Measurements from ENCODE around the gene AHNAK2.

Gene AHNAK2

DNA sequence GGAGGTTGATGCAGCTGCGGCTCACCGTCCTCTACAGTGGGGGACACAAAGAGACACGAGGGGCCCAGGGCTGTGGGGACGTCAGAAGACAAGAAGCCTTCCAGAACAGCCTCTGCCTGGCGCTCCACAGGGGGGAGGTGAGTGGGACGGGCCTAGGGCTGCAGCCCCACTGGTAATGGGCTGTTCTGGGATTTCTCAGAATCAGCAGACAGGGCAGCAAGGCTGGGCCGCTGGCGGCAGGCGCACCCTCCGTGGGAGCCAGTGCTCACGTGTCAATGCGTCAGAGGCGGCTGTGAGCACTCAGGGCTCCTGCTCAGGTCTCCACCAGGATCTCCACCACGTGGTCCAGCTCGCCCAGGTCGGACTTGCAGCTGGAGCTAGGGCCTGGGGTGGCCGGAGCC lies 32.7 kb upstream of the AHNAK2 start:
- Histone ChIP-seq H3K36me3 (ENCODE audit: control insufficient read depth in 1 of 2, insufficient read depth in 2 of 2, low read length in 2 of 2) (peaks cover 4 to 23% of the 10 kb centered on the region in 2 donors), H3K4me3 (ENCODE audit: low read depth in 1 of 2, low read length in 2 of 2) (no peak overlapping the region), H3K27me3 (ENCODE audit: low read depth, low read length) (no peaks in the 10 kb centered on the region), H3K9me3 (ENCODE audit: control insufficient read depth in 1 of 2, low read length in 2 of 2) (no peaks in the 10 kb centered on the region), H3K27ac (ENCODE audit: low read length) (no peak overlapping the region), H3K4me1 (ENCODE audit: control insufficient read depth in 1 of 2, insufficient read depth in 2 of 2, low read length in 2 of 2) (peaks cover 0 to 26% of the 10 kb centered on the region in 2 donors)

DNA sequence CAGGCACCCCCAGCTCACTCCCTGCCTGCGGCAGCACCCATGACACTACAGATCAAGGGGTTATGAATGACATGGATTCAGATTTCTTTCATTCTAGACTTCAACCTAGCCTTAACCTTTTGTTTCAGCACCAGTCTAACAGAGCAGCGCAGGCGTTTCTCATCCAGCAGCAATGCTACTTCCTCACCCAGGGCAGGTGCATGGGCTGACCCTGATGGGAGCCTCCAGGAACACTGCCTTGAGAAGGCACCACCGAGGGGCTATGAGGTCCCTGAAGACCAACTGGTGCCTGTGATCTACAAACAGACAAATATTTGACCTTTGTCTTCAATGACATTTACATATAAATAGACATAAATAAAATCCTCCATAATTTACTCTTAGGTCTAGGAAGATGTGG lies 31.9 kb upstream of the AHNAK2 start:
- Histone ChIP-seq H3K4me3 (ENCODE audit: low read depth in 1 of 2, low read length in 2 of 2) (no peak overlapping the region), H3K27ac (ENCODE audit: low read length) (no peak overlapping the region), H3K36me3 (ENCODE audit: control insufficient read depth in 1 of 2, insufficient read depth in 2 of 2, low read length in 2 of 2) (peaks cover 4 to 23% of the 10 kb centered on the region in 2 donors), H3K27me3 (ENCODE audit: low read depth, low read length) (no peaks in the 10 kb centered on the region), H3K9me3 (ENCODE audit: control insufficient read depth in 1 of 2, low read length in 2 of 2) (no peaks in the 10 kb centered on the region), H3K4me1 (ENCODE audit: control insufficient read depth in 1 of 2, insufficient read depth in 2 of 2, low read length in 2 of 2) (peaks cover 0 to 26% of the 10 kb centered on the region in 2 donors)

DNA sequence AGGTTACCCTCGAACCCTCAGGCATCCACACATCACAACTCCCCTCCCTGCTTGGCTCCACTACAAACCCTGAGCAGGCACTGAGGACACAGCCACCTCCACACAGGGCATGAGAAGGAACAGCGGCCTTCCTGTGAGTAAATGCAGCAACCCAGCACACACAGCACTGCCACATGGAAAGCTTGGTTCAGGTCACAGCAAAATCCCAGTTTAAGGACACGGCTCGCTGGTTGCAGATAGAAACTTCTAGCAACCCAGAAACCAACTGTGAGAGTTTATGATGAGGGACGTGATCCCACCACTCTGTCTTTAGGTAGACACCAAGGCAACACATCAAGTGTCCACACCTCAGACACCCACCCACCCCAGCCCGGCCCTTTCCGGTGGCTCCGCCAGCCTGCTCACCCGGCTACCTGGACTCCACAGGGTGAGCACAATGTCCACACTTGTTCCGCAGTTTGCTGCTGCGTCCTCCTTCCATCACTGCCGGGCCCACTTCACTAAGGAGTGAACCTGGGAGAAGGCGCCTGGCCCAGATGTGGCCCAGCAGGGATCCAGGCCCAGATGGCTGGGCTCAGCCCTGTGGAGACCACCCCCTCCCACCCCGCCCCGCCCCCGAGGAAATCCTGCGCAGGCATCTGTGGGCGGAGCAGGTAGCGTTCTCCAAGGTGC lies 29.6 kb upstream of the AHNAK2 start:
- no peaks in the 10 kb centered on the region for H3K9me3 ChIP-seq (ENCODE audit: control insufficient read depth in 1 of 2, low read length in 2 of 2)
- H3K4me1 ChIP-seq (ENCODE audit: control insufficient read depth in 1 of 2, insufficient read depth in 2 of 2, low read length in 2 of 2), result peaks cover 0 to 17% of the 10 kb centered on the region in 2 donors
- H3K36me3 ChIP-seq (ENCODE audit: control insufficient read depth in 1 of 2, insufficient read depth in 2 of 2, low read length in 2 of 2), result peaks cover 4 to 23% of the 10 kb centered on the region in 2 donors
- no peak overlapping the region for H3K4me3 ChIP-seq (ENCODE audit: low read depth in 1 of 2, low read length in 2 of 2)
- H3K27ac ChIP-seq (ENCODE audit: low read length), result no peak overlapping the region
- no peaks in the 10 kb centered on the region for H3K27me3 ChIP-seq (ENCODE audit: low read depth, low read length)

DNA sequence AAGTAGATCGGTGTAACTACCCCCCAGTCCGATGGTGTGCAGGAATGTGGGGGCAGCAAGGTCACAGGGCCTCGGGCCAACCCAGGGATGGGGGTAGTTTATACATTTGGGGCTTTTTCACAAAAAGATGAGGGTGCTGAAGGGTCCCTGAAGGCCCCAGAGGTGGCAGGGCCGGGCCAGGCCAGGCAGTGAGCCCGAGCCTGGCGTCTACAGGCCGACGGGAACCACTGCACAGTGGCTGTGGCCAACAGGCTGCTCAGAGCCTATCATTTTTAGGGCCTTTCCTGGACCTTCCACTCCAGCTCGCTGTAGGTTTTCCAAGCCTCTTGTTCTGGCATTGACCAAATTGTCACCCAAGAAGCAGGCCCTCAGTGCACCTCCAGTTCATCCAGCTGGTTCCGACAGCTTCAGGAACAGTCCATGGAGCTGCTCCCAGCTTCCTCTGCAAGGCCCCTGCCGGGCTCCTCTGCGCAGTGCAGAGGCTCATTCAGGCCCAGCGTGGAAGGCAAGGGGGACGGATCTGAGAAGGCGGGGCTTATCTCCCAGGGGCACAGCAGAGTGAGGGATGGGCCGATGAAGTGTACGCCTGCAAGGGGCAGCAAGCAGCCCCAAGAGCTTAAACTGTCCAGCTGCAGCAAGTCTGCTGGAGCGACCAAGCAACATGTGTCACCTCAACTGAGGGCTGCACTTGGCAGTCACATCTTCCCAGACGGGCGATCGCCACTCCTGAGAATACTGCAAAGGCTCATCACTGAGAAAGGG lies 28.8 kb upstream of the AHNAK2 start:
- H3K4me3 ChIP-seq (ENCODE audit: low read depth in 1 of 2, low read length in 2 of 2), result no peak overlapping the region
- no peak overlapping the region for H3K27ac ChIP-seq (ENCODE audit: low read length)
- peaks cover 4 to 23% of the 10 kb centered on the region in 2 donors for H3K36me3 ChIP-seq (ENCODE audit: control insufficient read depth in 1 of 2, insufficient read depth in 2 of 2, low read length in 2 of 2)
- H3K9me3 ChIP-seq (ENCODE audit: control insufficient read depth in 1 of 2, low read length in 2 of 2), result no peaks in the 10 kb centered on the region
- H3K27me3 ChIP-seq (ENCODE audit: low read depth, low read length), result no peaks in the 10 kb centered on the region
- peaks cover 0 to 12% of the 10 kb centered on the region in 2 donors for H3K4me1 ChIP-seq (ENCODE audit: control insufficient read depth in 1 of 2, insufficient read depth in 2 of 2, low read length in 2 of 2)

- peaks cover 0 to 4% of the 10 kb centered on the region in 2 donors for H3K4me1 ChIP-seq (ENCODE audit: control insufficient read depth in 1 of 2, insufficient read depth in 2 of 2, low read length in 2 of 2)
- no peak overlapping the region for H3K27ac ChIP-seq (ENCODE audit: low read length)
- no peaks in the 10 kb centered on the region for H3K9me3 ChIP-seq (ENCODE audit: control insufficient read depth in 1 of 2, low read length in 2 of 2)
- peaks cover 4 to 19% of the 10 kb centered on the region in 2 donors for H3K36me3 ChIP-seq (ENCODE audit: control insufficient read depth in 1 of 2, insufficient read depth in 2 of 2, low read length in 2 of 2)
- no peak overlapping the region for H3K4me3 ChIP-seq (ENCODE audit: low read depth in 1 of 2, low read length in 2 of 2)
- no peaks in the 10 kb centered on the region for H3K27me3 ChIP-seq (ENCODE audit: low read depth, low read length)
Observed at GRCh38 chr14:105005929-105006830, 28.0 kb upstream of the AHNAK2 start.

DNA sequence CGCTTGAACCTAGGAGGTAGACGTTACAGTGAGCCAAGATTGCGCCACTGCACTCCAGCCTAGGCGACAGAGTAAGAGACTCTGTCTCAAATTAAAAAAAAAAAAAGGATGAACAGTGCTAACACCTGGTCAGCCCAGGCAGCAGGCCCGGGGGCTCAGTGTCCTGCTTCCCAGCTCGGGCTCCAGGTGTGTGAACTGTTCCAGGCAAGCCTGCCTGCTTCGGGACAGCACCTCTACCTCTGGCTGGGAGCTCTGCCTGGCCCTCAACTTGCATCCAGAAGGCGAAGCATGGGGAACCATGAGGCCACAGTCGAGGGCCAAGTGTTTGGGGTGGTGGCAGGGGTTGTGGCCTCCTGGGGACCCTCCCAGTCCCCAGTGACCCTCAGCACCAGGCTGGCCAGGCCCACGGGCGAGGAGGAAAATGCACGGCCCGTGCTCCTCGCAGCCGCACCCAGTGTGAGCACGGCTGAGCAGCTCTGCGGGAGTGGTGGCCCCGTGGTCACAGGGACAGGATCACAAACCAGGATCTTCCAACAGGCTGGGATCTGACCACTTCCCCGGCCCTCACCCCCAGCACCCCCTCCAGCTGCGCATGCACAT lies 27.3 kb upstream of the AHNAK2 start:
- Histone ChIP-seq H3K4me3 (ENCODE audit: low read depth in 1 of 2, low read length in 2 of 2) (no peak overlapping the region), H3K27ac (ENCODE audit: low read length) (no peak overlapping the region), H3K36me3 (ENCODE audit: control insufficient read depth in 1 of 2, insufficient read depth in 2 of 2, low read length in 2 of 2) (peaks cover 4 to 14% of the 10 kb centered on the region in 2 donors), H3K27me3 (ENCODE audit: low read depth, low read length) (no peaks in the 10 kb centered on the region), H3K4me1 (ENCODE audit: control insufficient read depth in 1 of 2, insufficient read depth in 2 of 2, low read length in 2 of 2) (no peaks in the 10 kb centered on the region), H3K9me3 (ENCODE audit: control insufficient read depth in 1 of 2, low read length in 2 of 2) (no peaks in the 10 kb centered on the region)

- no peak overlapping the region for H3K27ac ChIP-seq (ENCODE audit: low read length)
Observed at GRCh38 chr14:104999361-104999760, 21.2 kb upstream of the AHNAK2 start.

DNA sequence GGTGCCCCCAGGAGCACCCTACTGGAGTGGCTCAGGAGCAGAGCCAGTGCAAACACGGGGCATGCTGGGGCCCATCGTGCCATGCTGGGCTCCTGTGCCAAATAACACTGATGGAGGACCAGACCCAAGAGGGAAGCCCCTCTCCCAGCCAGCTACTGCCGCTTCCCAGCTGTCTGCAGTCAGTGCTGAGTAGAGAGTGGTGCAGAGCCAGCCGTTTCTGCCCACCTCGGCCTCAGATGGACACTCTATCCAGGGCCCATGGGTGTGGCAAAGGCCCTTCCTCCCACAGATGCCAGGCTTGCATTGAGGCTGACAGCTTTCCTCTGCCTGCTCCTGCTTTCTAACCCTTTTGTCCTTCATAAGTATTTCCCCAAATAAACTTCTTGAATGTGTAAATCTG lies 20.6 kb upstream of the AHNAK2 start:
- Histone ChIP-seq H3K36me3 (ENCODE audit: control insufficient read depth in 1 of 2, insufficient read depth in 2 of 2, low read length in 2 of 2) (peaks cover 0 to 34% of the 10 kb centered on the region in 2 donors), H3K4me3 (ENCODE audit: low read depth in 1 of 2, low read length in 2 of 2) (no peak overlapping the region), H3K4me1 (ENCODE audit: control insufficient read depth in 1 of 2, insufficient read depth in 2 of 2, low read length in 2 of 2) (no peaks in the 10 kb centered on the region), H3K27ac (ENCODE audit: low read length) (no peak overlapping the region), H3K27me3 (ENCODE audit: low read depth, low read length) (no peaks in the 10 kb centered on the region), H3K9me3 (ENCODE audit: control insufficient read depth in 1 of 2, low read length in 2 of 2) (no peaks in the 10 kb centered on the region)

More at GRCh38 chr14:104999361-104999760, 21.2 kb upstream of the AHNAK2 start:
- H3K36me3 ChIP-seq (ENCODE audit: control insufficient read depth in 1 of 2, insufficient read depth in 2 of 2, low read length in 2 of 2), result peaks cover 0 to 29% of the 10 kb centered on the region in 2 donors
- no peak overlapping the region for H3K4me3 ChIP-seq (ENCODE audit: low read depth in 1 of 2, low read length in 2 of 2)
- H3K4me1 ChIP-seq (ENCODE audit: control insufficient read depth in 1 of 2, insufficient read depth in 2 of 2, low read length in 2 of 2), result no peaks in the 10 kb centered on the region
- no peaks in the 10 kb centered on the region for H3K9me3 ChIP-seq (ENCODE audit: control insufficient read depth in 1 of 2, low read length in 2 of 2)
- H3K27me3 ChIP-seq (ENCODE audit: low read depth, low read length), result no peaks in the 10 kb centered on the region

GRCh38 chr14:104996483-104996882 lies 18.3 kb upstream of the AHNAK2 start:
- peaks cover 11 to 57% of the 10 kb centered on the region in 2 donors for H3K36me3 ChIP-seq (ENCODE audit: control insufficient read depth in 1 of 2, insufficient read depth in 2 of 2, low read length in 2 of 2)
- no peak overlapping the region for H3K27ac ChIP-seq (ENCODE audit: low read length)
- H3K9me3 ChIP-seq (ENCODE audit: control insufficient read depth in 1 of 2, low read length in 2 of 2), result no peaks in the 10 kb centered on the region
- H3K4me3 ChIP-seq (ENCODE audit: low read depth in 1 of 2, low read length in 2 of 2), result no peak overlapping the region
- no peaks in the 10 kb centered on the region for H3K27me3 ChIP-seq (ENCODE audit: low read depth, low read length)
- H3K4me1 ChIP-seq (ENCODE audit: control insufficient read depth in 1 of 2, insufficient read depth in 2 of 2, low read length in 2 of 2), result no peaks in the 10 kb centered on the region

GRCh38 chr14:104996032-104996431 lies 17.9 kb upstream of the AHNAK2 start:
- H3K27me3 ChIP-seq (ENCODE audit: low read depth, low read length), result no peaks in the 10 kb centered on the region
- no peaks in the 10 kb centered on the region for H3K9me3 ChIP-seq (ENCODE audit: control insufficient read depth in 1 of 2, low read length in 2 of 2)
- H3K4me3 ChIP-seq (ENCODE audit: low read depth in 1 of 2, low read length in 2 of 2), result no peak overlapping the region
- H3K36me3 ChIP-seq (ENCODE audit: control insufficient read depth in 1 of 2, insufficient read depth in 2 of 2, low read length in 2 of 2), result peaks cover 11 to 60% of the 10 kb centered on the region in 2 donors
- H3K27ac ChIP-seq (ENCODE audit: low read length), result no peak overlapping the region
- H3K4me1 ChIP-seq (ENCODE audit: control insufficient read depth in 1 of 2, insufficient read depth in 2 of 2, low read length in 2 of 2), result no peaks in the 10 kb centered on the region

DNA sequence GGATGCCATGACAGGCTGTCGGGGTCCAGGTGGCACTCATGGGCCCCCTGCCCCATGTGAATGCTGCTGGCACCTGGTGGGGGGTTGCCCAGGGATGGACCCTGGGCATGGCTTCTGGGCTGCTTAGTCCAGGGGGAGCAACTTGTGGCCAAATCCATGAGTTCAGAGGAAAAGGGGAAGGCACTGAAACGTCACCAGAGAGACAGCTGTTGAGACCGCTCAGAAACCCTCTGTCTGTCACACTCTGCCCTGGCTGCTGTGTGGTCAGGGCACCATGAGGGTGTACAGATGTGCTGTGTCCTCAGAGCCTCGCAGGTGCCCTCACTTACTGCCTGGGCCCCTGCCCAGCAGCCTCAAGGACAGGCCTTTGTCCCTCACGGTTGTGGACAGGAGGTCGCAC lies 16.8 kb upstream of the AHNAK2 start:
- no peaks in the 10 kb centered on the region for H3K27me3 ChIP-seq (ENCODE audit: low read depth, low read length)
- H3K9me3 ChIP-seq (ENCODE audit: control insufficient read depth in 1 of 2, low read length in 2 of 2), result no peaks in the 10 kb centered on the region
- H3K4me3 ChIP-seq (ENCODE audit: low read depth in 1 of 2, low read length in 2 of 2), result no peak overlapping the region
- peaks cover 11 to 60% of the 10 kb centered on the region in 2 donors for H3K36me3 ChIP-seq (ENCODE audit: control insufficient read depth in 1 of 2, insufficient read depth in 2 of 2, low read length in 2 of 2)
- no peak overlapping the region for H3K27ac ChIP-seq (ENCODE audit: low read length)
- no peaks in the 10 kb centered on the region for H3K4me1 ChIP-seq (ENCODE audit: control insufficient read depth in 1 of 2, insufficient read depth in 2 of 2, low read length in 2 of 2)

All from muscle layer of duodenum (tissue), 2 donors.